K562 (cell line): ENCODE measurements around the gene TMEM126B. TPM values are rescaled to one million over a fixed set of nuclear protein-coding genes. Genes with fewer than 3 reads are reported as not detected.
A peak's percentile ranks its signal among the peaks of the same experiment; 100 is the strongest.

ENCODE experiments used
- ATAC-seq: fragments of 200-7000 bp; cut with Tn5 transposase; 3 replicates; pipeline ENCODE4 v1.9.1; 2020; ENCODE audit warnings: moderate library complexity
- BruUV-seq: library from RNA; stranded (reverse); fragments of 400-500 nt; replicated peaks from 2 replicates; lab custom pipeline; 2021; lab: Mats Ljungman, UMichigan
- CTCF ChIA-PET: fragments of 300-600 bp; formaldehyde crosslinking; extraction: SDS; loops from one replicate; lab custom pipeline; 2021; ENCODE audit warnings: low intra/inter-chr PET ratio; lab: Yijun Ruan, JAX
- POLR2A ChIA-PET: fragments of 300-600, 350-650 bp; sonication (Branson Sonifier 250); formaldehyde crosslinking; extraction: SDS; loops from one replicate; lab custom pipeline; 2021; ENCODE audit warnings: antibody characterized with exemption, inconsistent platforms; lab: Yijun Ruan, JAX
- DNase-seq, 4 experiments: peaks; one replicate each; pipeline versions ENCODE4 v3.0.0 to v3.0.0-alpha.2; 2011 to 2018; ENCODE audit warnings: low spot score in 3 of 4, mixed read lengths in 3 of 4; ENCODE audit errors: extremely low read depth in 1 of 4
- FAIRE-seq: peaks from 2 replicates; lab custom pipeline; 2011; peaks lifted over from hg19 to GRCh38; lab: Jason Lieb, UNC
- H2AFZ ChIP-seq: 2 replicates; pipeline ENCODE4 v1.6.0; 2011; ENCODE audit warnings: low read depth, low read length, control low read depth, inconsistent platforms
- H3K27ac ChIP-seq: fragments of 200-600 bp; 3 replicates; pipeline ENCODE4 v1.8.0; 2011; ENCODE audit warnings: low read depth, mild to moderate bottlenecking, control low read depth, inconsistent platforms, low read length, moderate library complexity, mixed read lengths; ENCODE audit errors: extremely low read depth
- H3K27me3 ChIP-seq, 2 experiments: fragments of 300-600 bp in 1 of 2; 2 replicates in 1 of 2; 3 replicates in 1 of 2; pipeline versions ENCODE4 v1.6.0 to v1.8.0; 2011; ENCODE audit warnings: inconsistent platforms in 2 of 2, low read length in 2 of 2, mild to moderate bottlenecking in 1 of 2, mixed read lengths in 1 of 2, moderate library complexity in 1 of 2; ENCODE audit not compliant: control insufficient read depth in 2 of 2, insufficient read depth in 2 of 2
- H3K36me3 ChIP-seq: fragments of 300-600 bp; 3 replicates; pipeline ENCODE4 v1.8.0; 2011; ENCODE audit warnings: mild to moderate bottlenecking, low read length, inconsistent platforms; ENCODE audit not compliant: control insufficient read depth, insufficient read depth
- H3K4me1 ChIP-seq, 2 experiments: fragments of 200-600 bp in 1 of 2; replicated peaks in 1 of 2; 2 replicates in 1 of 2; 3 replicates in 1 of 2; pipeline versions ENCODE4 v1.5.1 to v1.8.0; 2011; ENCODE audit warnings: inconsistent platforms in 2 of 2, low read length in 2 of 2, mild to moderate bottlenecking in 1 of 2, mixed read lengths in 1 of 2, moderate library complexity in 1 of 2; ENCODE audit not compliant: control insufficient read depth in 2 of 2, insufficient read depth in 2 of 2
- H3K4me2 ChIP-seq: 2 replicates; pipeline ENCODE4 v1.6.1; 2011; ENCODE audit warnings: low read length, control low read depth, inconsistent platforms, mixed read lengths; ENCODE audit not compliant: insufficient read depth
- H3K4me3 ChIP-seq: fragments of 200-600 bp; sonication (generic), shearing (Covaris generic); 2 replicates; pipeline ENCODE4 v1.5.1; 2016; ENCODE audit warnings: control low read depth, inconsistent platforms
- H3K79me2 ChIP-seq: fragments of 200-600 bp; 3 replicates; pipeline ENCODE4 v1.8.0; 2011; ENCODE audit warnings: low read length, inconsistent platforms; ENCODE audit not compliant: control insufficient read depth, insufficient read depth
- H3K9ac ChIP-seq, 2 experiments: 2 replicates each; pipeline versions ENCODE4 v1.6.0 to v1.6.1; 2011; ENCODE audit warnings: low read depth in 2 of 2, low read length in 2 of 2, control low read depth in 1 of 2, inconsistent platforms in 1 of 2, mild to moderate bottlenecking in 1 of 2, mixed read lengths in 1 of 2; ENCODE audit not compliant: insufficient read depth in 1 of 2
- H3K9me1 ChIP-seq: one replicate; pipeline ENCODE4 v1.6.0; 2011; ENCODE audit warnings: inconsistent platforms, mild to moderate bottlenecking, low read length, moderate library complexity; ENCODE audit not compliant: control insufficient read depth, insufficient read depth
- H3K9me3 ChIP-seq: replicated peaks from 2 replicates; pipeline ENCODE4 v1.5.1; 2011; ENCODE audit warnings: low read depth, low read length, inconsistent platforms; ENCODE audit not compliant: control insufficient read depth, insufficient read depth
- H4K20me1 ChIP-seq: replicated peaks from 2 replicates; pipeline ENCODE4 v1.6.1; 2011; ENCODE audit warnings: low read length, inconsistent platforms, mixed read lengths; ENCODE audit not compliant: control insufficient read depth, insufficient read depth
- CEBPB ChIP-seq: fragments of 450-650 bp; IDR thresholded peaks from 2 replicates; pipeline ENCODE4 v1.6.1; 2016; ENCODE audit warnings: missing genetic modification characterization, missing compliant biosample characterization
- CEBPG ChIP-seq, 3 experiments: fragments of 200-800 bp in 1 of 3; sonication (Bioruptor generic) in 1 of 3; sonication (generic) in 1 of 3; formaldehyde crosslinking in 1 of 3; IDR thresholded peaks in 2 of 3; conservative IDR thresholded peaks in 1 of 3; 2 replicates each; pipeline versions ENCODE4 v1.6.1 to v1.8.0; 2016 to 2022; ENCODE audit warnings: missing compliant biosample characterization in 2 of 3, missing genetic modification characterization in 2 of 3, mild to moderate bottlenecking in 1 of 3, missing genetic modification reagents in 1 of 3
- NFYB ChIP-seq: IDR thresholded peaks from 2 replicates; pipeline ENCODE4 v1.6.1; 2011; ENCODE audit warnings: mild to moderate bottlenecking, moderate library complexity; ENCODE audit not compliant: insufficient read length; ENCODE audit errors: extremely low read depth
- RBM15 ChIP-seq: fragments of 200-400 bp; formaldehyde crosslinking; IDR thresholded peaks from 2 replicates; pipeline ENCODE4 v1.6.1; 2018; ENCODE audit warnings: mild to moderate bottlenecking, low read length, moderate library complexity; ENCODE audit not compliant: insufficient read depth
- RUNX1 ChIP-seq: sonication (generic); IDR thresholded peaks from 2 replicates; pipeline ENCODE4 v1.6.1; 2016; ENCODE audit warnings: antibody characterized with exemption, low read depth
- WGBS: fragments of 100-300 bp; shearing (Covaris generic); methylation state at CpG from one replicate; pipeline ENCODE4 v1.1.6; 2016; ENCODE audit warnings: low coverage, mixed read lengths; ENCODE audit not compliant: insufficient coverage; ENCODE audit errors: missing lambda C conversion rate; 5-methylcytosine and 5-hydroxymethylcytosine counted together
- in situ Hi-C: fragments of 300-500 bp; cut with MboI; formaldehyde crosslinking; loops from 4 replicates; pipeline ENCODE4 v1.15.0; 2018; ENCODE audit warnings: inconsistent platforms, mixed read lengths
- intact Hi-C: fragments of 100-400 bp; cut with micrococcal nuclease; formaldehyde crosslinking; loops from 2 replicates; pipeline ENCODE4 v1.14.2; 2022
- polyA plus RNA-seq, 8 experiments: library from polyadenylated mRNA; depleted of rRNA in 4 of 8; stranded (reverse) in 5 of 8; unstranded in 3 of 8; fragments of >200 nt; fragmentation: Nextera tagmentation in 2 of 8; fragmentation: Illumina TruSeq in 1 of 8; extraction: Ambion mirVana in 2 of 8; extraction: Trizol in 1 of 8; gene quantifications; 2 replicates each; pipeline versions ENCODE4 v1.2.1 to v1.2.3, GENCODE V29; 2011 to 2014; ENCODE audit warnings: inconsistent platforms in 1 of 8, missing spikeins in 1 of 8
- total RNA-seq, 7 experiments: library from RNA; depleted of rRNA in 6 of 7; stranded (reverse); fragments of >200 nt in 6 of 7; fragmentation: Illumina TruSeq in 2 of 7; extraction: Trizol in 2 of 7; gene quantifications; 2 replicates each; pipeline versions ENCODE4 v1.2.1 to v1.2.3, GENCODE V29; 2011 to 2021; ENCODE audit warnings: low replicate concordance in 1 of 7
- TF ChIP-seq, protein P1 (sequence below): fragments of 450-650 bp; IDR thresholded peaks from 2 replicates; pipeline ENCODE4 v1.6.1; 2016; ENCODE audit warnings: missing biosample characterization, missing genetic modification characterization

TMEM126B gene
- total and polyA plus RNA-seq, 9 of the 15 experiments (the other 6 are each of a cell fraction or from before 2014, with no cell fraction given): 85.5 to 226 (median 164) TPM

DNA sequence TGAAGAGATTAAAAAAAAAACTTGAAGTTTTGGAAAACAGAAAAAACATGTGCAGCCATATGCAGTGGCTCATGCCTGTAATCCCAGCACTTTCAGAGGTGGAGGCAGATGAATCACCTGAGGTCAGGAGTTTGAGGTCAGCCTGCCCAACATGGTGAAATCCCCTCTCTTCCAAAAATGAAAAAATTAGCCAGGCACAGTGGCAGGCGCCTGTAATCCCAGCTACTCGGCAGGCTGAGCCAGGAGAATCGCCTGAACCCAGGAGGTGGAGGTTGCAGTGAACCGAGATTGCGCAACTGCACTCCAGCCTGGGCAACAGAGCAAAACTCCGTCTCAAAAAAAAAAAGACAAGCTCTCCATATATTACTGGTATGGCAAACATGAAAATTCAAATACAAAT is 8.9 kb upstream of the TMEM126B start:
- Histone ChIP-seq H3K27ac (no peak overlapping the region), H4K20me1 (no peaks in the 10 kb centered on the region), H3K36me3 (no peaks in the 10 kb centered on the region), H3K9ac (no peak overlapping the region), H3K9me3 (no peaks in the 10 kb centered on the region), H3K9me1 (no peaks in the 10 kb centered on the region), H3K4me1 (no peaks in the 10 kb centered on the region), H2AFZ (no peak overlapping the region), H3K4me2 (no peak overlapping the region), H3K27me3 (no peaks in the 10 kb centered on the region), H3K4me3 (no peak overlapping the region), H3K79me2 (no peaks in the 10 kb centered on the region)
- BruUV-seq: no TSS peak
- in situ Hi-C loops: no loop called here
- DNase-seq (no peak), FAIRE-seq (no peak), ATAC-seq (no peak)
- ChIA-PET POLR2A (interaction anchor here (1.0 kb wide), 1 partner anchor 9 kb away, joined by 5 read pairs; the partner anchor contains the start of gene TMEM126B), CTCF (no interaction called here)
- TF ChIP-seq RUNX1 (no peak), RBM15 (no peak), CEBPB (tag) (peak; percentile 98), NFYB (no peak), CEBPG (CRISPR knock-in tag; IDR thresholded peaks at IDR 0.05) (peak; percentile 80), CEBPG (tag; conservative IDR thresholded peaks at IDR 0.05 in 1 of 2, IDR thresholded peaks at IDR 0.05 in 1 of 2) (peak; percentile 84 to 97)
- TF ChIP-seq, protein P1, sequence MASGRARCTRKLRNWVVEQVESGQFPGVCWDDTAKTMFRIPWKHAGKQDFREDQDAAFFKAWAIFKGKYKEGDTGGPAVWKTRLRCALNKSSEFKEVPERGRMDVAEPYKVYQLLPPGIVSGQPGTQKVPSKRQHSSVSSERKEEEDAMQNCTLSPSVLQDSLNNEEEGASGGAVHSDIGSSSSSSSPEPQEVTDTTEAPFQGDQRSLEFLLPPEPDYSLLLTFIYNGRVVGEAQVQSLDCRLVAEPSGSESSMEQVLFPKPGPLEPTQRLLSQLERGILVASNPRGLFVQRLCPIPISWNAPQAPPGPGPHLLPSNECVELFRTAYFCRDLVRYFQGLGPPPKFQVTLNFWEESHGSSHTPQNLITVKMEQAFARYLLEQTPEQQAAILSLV: 0 out of 2 replicates have a peak, but pooled peaks have one; percentile 39
- WGBS: 23% methylated on average over 6 of the region's 6 CpGs
- intact Hi-C loops: no loop called here
